GM23338 (cell line): ENCODE data around the gene AFF3.

Source experiments
- EZH2 ChIP-seq: fragments of 200-600 bp; sonication (generic); IDR thresholded peaks from one replicate; pipeline ENCODE4 v1.8.0; 2017; ENCODE audit warnings: antibody characterized with exemption, mild to moderate bottlenecking, low read depth; ENCODE audit not compliant: unreplicated experiment
- POLR2AphosphoS5 ChIP-seq: IDR thresholded peaks from 2 replicates; pipeline ENCODE4 v1.6.1; 2016; ENCODE audit warnings: antibody characterized with exemption, low read depth
- REST ChIP-seq: IDR thresholded peaks from one replicate; pipeline ENCODE4 v1.6.1; 2018; ENCODE audit warnings: antibody characterized with exemption; ENCODE audit not compliant: unreplicated experiment
- ZNF114 ChIP-seq: fragments of 250-450 bp; sonication (Bioruptor Pico); IDR thresholded peaks from 2 replicates; pipeline ENCODE4 v1.5.0; 2020; ENCODE audit warnings: mild to moderate bottlenecking, moderate library complexity
- TF ChIP-seq, protein P1 (sequence below), 2 experiments: fragments of 200-600 bp in 1 of 2; sonication (generic) in 1 of 2; conservative IDR thresholded peaks; 2 replicates each; pipeline versions ENCODE4 v1.5.1 to v1.6.1; 2016 to 2017; ENCODE audit warnings: antibody characterized with exemption in 2 of 2, low read depth in 2 of 2, mild to moderate bottlenecking in 2 of 2, moderate library complexity in 1 of 2

GRCh38 chr2:100105678-100106054 lies 36.7 kb downstream of the AFF3 start:
- TF ChIP-seq, protein P1, sequence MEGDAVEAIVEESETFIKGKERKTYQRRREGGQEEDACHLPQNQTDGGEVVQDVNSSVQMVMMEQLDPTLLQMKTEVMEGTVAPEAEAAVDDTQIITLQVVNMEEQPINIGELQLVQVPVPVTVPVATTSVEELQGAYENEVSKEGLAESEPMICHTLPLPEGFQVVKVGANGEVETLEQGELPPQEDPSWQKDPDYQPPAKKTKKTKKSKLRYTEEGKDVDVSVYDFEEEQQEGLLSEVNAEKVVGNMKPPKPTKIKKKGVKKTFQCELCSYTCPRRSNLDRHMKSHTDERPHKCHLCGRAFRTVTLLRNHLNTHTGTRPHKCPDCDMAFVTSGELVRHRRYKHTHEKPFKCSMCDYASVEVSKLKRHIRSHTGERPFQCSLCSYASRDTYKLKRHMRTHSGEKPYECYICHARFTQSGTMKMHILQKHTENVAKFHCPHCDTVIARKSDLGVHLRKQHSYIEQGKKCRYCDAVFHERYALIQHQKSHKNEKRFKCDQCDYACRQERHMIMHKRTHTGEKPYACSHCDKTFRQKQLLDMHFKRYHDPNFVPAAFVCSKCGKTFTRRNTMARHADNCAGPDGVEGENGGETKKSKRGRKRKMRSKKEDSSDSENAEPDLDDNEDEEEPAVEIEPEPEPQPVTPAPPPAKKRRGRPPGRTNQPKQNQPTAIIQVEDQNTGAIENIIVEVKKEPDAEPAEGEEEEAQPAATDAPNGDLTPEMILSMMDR (conservative IDR thresholded peaks at IDR 0.05; ENCODE audit: low read depth in 2 of 2) = no peak
- TF ChIP-seq POLR2AphosphoS5 (no peak), EZH2 (no peak), ZNF114 (no peak), REST (no peak)
